Upper lobe of left lung (tissue), 6 donors: ENCODE measurements around the gene RDM1. TPM values are rescaled to one million over a fixed set of nuclear protein-coding genes. Genes with fewer than 3 reads are reported as not detected.

Source experiments
- ATAC-seq, 2 donors: fragments of 200-7000 bp; cut with Tn5 transposase; one replicate each; pipeline ENCODE4 v1.9.1; 2022; ENCODE audit warnings: mild to moderate bottlenecking in 2 of 2, moderate library complexity in 2 of 2; ENCODE audit not compliant: low FRiP score in 2 of 2
- DNase-seq, 2 donors: peaks; one replicate each; pipeline ENCODE4 v3.0.0-alpha.2; 2019 to 2020
- H3K27ac ChIP-seq, 4 donors: fragments of 200-600 bp; sonication (generic); one replicate each; pipeline ENCODE4 v1.5.1; 2016 to 2019
- H3K27me3 ChIP-seq, 4 donors: fragments of 200-600 bp; sonication (generic); one replicate each; pipeline ENCODE4 v1.5.1; 2017 to 2019
- H3K36me3 ChIP-seq, 4 donors: fragments of 200-600 bp; sonication (generic); one replicate each; pipeline ENCODE4 v1.5.1; 2016 to 2019
- H3K4me1 ChIP-seq, 4 donors: fragments of 200-600 bp; sonication (generic); one replicate each; pipeline ENCODE4 v1.5.1; 2018 to 2019
- H3K4me3 ChIP-seq, 4 donors: fragments of 200-600 bp; sonication (generic); one replicate each; pipeline ENCODE4 v1.5.1; 2017 to 2019; ENCODE audit warnings: mild to moderate bottlenecking in 2 of 4, moderate library complexity in 1 of 4
- H3K9me3 ChIP-seq, 4 donors: fragments of 200-600 bp; sonication (generic); one replicate each; pipeline ENCODE4 v1.5.1; 2018 to 2019
- EP300 ChIP-seq, 4 donors: sonication (generic); formaldehyde crosslinking; IDR thresholded peaks; one replicate each; pipeline ENCODE4 v1.5.1; 2017; ENCODE audit warnings: antibody characterized with exemption in 4 of 4, control low read depth in 2 of 4
- POLR2A ChIP-seq, 4 donors: fragments of 450-650 bp; IDR thresholded peaks; one replicate each; pipeline ENCODE4 v1.5.1; 2016 to 2017; ENCODE audit warnings: antibody characterized with exemption in 4 of 4, mild to moderate bottlenecking in 2 of 4
- POLR2AphosphoS5 ChIP-seq, 2 donors: sonication (generic); formaldehyde crosslinking; IDR thresholded peaks; one replicate each; pipeline ENCODE4 v1.5.1; 2017; ENCODE audit warnings: antibody characterized with exemption in 2 of 2
- WGBS, 2 donors: methylation state at CpG; one replicate each; pipeline ENCODE4 v1.1.5; 2017 to 2018; 5-methylcytosine and 5-hydroxymethylcytosine counted together
- total RNA-seq, 6 donors: library from RNA; depleted of rRNA in 4 of 6; stranded (reverse); fragments of >200 nt in 4 of 6; gene quantifications; one replicate each; pipeline versions ENCODE4 v1.1.0 to v1.2.1, GENCODE V29; 2016 to 2021
- TF ChIP-seq, protein P1 (sequence below), 6 experiments: fragments of 450-650 bp in 4 of 6; fragments of 200-600 bp in 2 of 6; sonication (generic) in 2 of 6; IDR thresholded peaks; one replicate each; pipeline ENCODE4 v1.5.1; 2016 to 2019; ENCODE audit warnings: antibody characterized with exemption in 6 of 6
- donor health status: DM: no; HTN: no; CAD: no; lungs with moderate emphysema.
- donor health status: DM: no; HTN: yes; CAD: no; lungs with severe emphysema.

Gene RDM1
- total RNA-seq, 6 donors from 2014 or later, result not detected

DNA sequence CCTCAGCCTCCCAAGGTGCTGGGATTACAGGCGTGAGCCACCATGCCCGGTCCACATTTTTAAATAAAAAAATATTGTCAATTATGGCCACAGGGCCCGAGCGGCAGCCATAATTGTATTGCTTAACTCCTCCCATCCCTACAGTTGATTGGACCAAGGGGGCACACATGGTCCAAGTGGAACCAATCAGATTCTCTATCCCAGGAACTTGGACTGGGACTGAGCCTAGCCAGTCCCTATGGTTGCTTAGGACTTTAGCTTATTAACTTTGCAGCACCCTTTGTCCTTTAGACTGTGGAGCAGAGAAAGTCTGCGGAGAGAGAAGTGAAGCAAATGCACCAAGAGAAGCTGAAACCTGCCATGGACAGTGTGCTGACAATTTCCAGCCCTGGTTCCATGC is 5.5 kb upstream of the RDM1 start:
- H3K4me3 ChIP-seq, result no peak overlapping the region
- DNase-seq (no peak), ATAC-seq (no peak)
- no peaks in the 10 kb centered on the region for H3K36me3 ChIP-seq
- H3K9me3 ChIP-seq, result no peaks in the 10 kb centered on the region
- 96 to 100% methylated on average over 5 of the region's 5 CpGs for WGBS, 2 donors
- no peaks in the 10 kb centered on the region for H3K27me3 ChIP-seq
- peaks cover 0 to under 1% (median 0%) of the 10 kb centered on the region in 4 donors for H3K4me1 ChIP-seq
- no peak overlapping the region for H3K27ac ChIP-seq
- TF ChIP-seq, protein P1, sequence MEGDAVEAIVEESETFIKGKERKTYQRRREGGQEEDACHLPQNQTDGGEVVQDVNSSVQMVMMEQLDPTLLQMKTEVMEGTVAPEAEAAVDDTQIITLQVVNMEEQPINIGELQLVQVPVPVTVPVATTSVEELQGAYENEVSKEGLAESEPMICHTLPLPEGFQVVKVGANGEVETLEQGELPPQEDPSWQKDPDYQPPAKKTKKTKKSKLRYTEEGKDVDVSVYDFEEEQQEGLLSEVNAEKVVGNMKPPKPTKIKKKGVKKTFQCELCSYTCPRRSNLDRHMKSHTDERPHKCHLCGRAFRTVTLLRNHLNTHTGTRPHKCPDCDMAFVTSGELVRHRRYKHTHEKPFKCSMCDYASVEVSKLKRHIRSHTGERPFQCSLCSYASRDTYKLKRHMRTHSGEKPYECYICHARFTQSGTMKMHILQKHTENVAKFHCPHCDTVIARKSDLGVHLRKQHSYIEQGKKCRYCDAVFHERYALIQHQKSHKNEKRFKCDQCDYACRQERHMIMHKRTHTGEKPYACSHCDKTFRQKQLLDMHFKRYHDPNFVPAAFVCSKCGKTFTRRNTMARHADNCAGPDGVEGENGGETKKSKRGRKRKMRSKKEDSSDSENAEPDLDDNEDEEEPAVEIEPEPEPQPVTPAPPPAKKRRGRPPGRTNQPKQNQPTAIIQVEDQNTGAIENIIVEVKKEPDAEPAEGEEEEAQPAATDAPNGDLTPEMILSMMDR (IDR thresholded peaks at IDR 0.05), result no peak

DNA sequence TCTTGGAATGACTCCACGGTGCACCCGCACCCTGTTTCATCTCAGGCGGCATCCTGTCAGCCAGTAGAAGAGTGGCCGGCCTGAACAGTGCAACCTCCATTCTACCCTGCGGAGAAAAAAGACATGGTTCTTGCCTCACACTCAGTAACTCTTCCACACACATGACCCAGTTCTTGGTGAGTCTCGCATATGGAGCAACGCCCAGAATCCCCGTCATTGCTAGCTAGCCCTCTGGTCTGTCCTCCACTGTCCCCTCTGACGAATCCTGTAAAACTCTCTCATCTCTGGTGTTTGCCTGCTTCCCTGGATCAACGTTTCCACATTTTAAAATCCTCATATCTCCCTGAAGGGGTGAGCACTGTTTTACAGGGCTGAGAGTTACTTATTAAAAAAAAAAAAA is 4.2 kb upstream of the RDM1 start:
- H3K27me3 ChIP-seq, result no peaks in the 10 kb centered on the region
- WGBS, 2 donors, result 82 to 87% methylated on average over 10 of the region's 10 CpGs
- no peak for DNase-seq

DNA sequence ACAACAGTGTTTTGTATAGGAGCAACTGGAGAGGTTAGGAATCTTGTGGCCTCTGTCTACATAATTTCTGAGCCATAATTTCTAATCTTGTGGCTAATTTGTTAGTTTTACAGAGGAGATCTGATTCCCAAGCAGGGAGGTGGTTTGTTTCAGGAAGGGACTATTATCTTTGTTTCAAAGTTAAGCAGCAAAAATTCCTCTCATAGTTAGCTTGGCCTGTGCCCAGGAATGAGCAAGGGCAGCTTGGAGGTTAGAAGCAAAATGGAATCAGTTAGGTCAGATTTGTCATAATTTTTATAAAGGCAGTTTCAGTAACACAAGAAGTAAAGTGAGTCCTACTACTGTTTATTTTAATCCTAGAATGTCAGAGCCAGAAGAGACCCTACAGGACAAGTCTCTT is 2.0 kb upstream of the RDM1 start:
- Histone ChIP-seq H3K36me3 (no peaks in the 10 kb centered on the region), H3K27ac (no peak overlapping the region), H3K4me1 (peaks cover 11 to 15% (median 13%) of the 10 kb centered on the region in 4 donors), H3K9me3 (no peaks in the 10 kb centered on the region), H3K27me3 (no peaks in the 10 kb centered on the region), H3K4me3 (no peak overlapping the region)
- no peak for DNase-seq
- no peak for ATAC-seq
- TF ChIP-seq EP300 (IDR thresholded peaks at IDR 0.05) (no peak), POLR2A (IDR thresholded peaks at IDR 0.05) (no peak), POLR2AphosphoS5 (IDR thresholded peaks at IDR 0.05) (no peak)
- TF ChIP-seq, protein P1 (IDR thresholded peaks at IDR 0.05), result no peak

More for the DNA sequence above, 4.2 kb upstream of the RDM1 start:
- Histone ChIP-seq H3K27ac (no peak overlapping the region), H3K9me3 (no peaks in the 10 kb centered on the region), H3K36me3 (no peaks in the 10 kb centered on the region), H3K4me3 (no peak overlapping the region), H3K4me1 (peaks cover 11 to 13% (median 12%) of the 10 kb centered on the region in 4 donors)
- no peak for ATAC-seq
- TF ChIP-seq POLR2AphosphoS5 (IDR thresholded peaks at IDR 0.05) (no peak), EP300 (IDR thresholded peaks at IDR 0.05) (no peak), POLR2A (IDR thresholded peaks at IDR 0.05) (no peak)
- TF ChIP-seq, protein P1 (IDR thresholded peaks at IDR 0.05), result no peak

DNA sequence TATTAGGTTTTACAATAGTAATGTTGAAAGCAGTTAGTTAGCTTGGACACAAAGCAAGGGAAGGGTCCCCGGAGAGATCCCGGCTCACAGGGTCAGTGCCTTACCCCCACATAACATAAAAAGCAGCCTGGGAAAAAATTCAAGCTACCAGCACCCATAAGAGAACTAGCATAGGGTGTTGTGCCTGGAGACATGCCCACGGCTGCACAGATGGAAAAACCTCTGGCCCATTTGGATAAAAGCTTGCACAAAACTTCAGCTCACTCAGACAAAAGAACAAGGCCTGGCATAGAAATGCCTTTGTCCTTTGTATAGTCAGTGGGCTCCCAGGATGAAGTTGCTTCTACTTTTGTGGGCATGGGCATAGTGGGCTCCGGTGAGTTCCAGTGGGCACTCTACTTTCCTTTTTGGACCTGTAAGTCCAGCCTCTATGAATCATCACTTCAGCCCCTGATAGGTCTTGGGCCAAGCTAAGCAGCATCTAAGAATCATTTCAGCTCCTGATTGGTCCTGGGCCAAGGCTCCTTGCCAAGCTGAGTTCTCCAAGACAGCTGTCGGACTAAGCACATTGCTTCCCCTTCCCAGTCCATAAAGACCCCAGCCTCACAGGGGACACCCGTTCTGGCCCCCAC is 1.3 kb upstream of the RDM1 start:
- Histone ChIP-seq H3K4me3 (no peak overlapping the region), H3K9me3 (no peaks in the 10 kb centered on the region), H3K27me3 (no peaks in the 10 kb centered on the region), H3K4me1 (peaks cover 11 to 15% (median 13%) of the 10 kb centered on the region in 4 donors), H3K36me3 (no peaks in the 10 kb centered on the region), H3K27ac (no peak overlapping the region)
- ATAC-seq (no peak), DNase-seq (no peak)
- 81 to 82% methylated on average over 5 to 6 of the region's 6 CpGs for WGBS, 2 donors
- no peak for TF ChIP-seq EP300 (IDR thresholded peaks at IDR 0.05)
- TF ChIP-seq POLR2AphosphoS5 (IDR thresholded peaks at IDR 0.05), result no peak
- no peak for TF ChIP-seq POLR2A (IDR thresholded peaks at IDR 0.05)
- TF ChIP-seq, protein P1 (IDR thresholded peaks at IDR 0.05), result no peak

DNA sequence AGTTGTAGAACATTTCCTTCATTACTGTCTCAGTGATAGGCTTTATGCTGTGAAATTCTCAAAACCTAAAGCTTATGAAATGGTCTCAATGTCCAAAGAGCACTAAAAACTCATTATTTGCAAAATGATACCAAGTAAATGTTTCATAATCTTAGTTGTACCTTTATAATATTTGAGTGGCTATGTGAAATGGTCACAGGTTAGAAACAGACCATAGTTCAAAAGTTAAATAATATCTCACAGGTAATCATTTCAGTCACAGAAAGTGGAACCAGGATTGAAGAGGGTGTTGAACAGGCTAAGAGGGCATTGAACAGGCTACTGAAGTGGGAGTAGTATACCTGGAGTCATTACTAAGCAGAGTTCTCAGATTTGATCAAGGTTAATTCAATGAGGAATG is 2.9 kb downstream of the RDM1 start:
- TF ChIP-seq, protein P1 (IDR thresholded peaks at IDR 0.05), result no peak
- TF ChIP-seq POLR2AphosphoS5 (IDR thresholded peaks at IDR 0.05), result no peak
- no peak for TF ChIP-seq EP300 (IDR thresholded peaks at IDR 0.05)
- no peak for TF ChIP-seq POLR2A (IDR thresholded peaks at IDR 0.05)
- H3K27ac ChIP-seq, result no peak overlapping the region

More for the DNA sequence above, 2.9 kb downstream of the RDM1 start:
- no peaks in the 10 kb centered on the region for H3K36me3 ChIP-seq
- H3K27me3 ChIP-seq, result no peaks in the 10 kb centered on the region
- ATAC-seq (no peak), DNase-seq (no peak)
- peaks cover 11 to 15% (median 13%) of the 10 kb centered on the region in 4 donors for H3K4me1 ChIP-seq
- H3K9me3 ChIP-seq, result no peaks in the 10 kb centered on the region
- no peak overlapping the region for H3K4me3 ChIP-seq
